ENCODE data around the gene PDE8B.
"Not testable (repeated sequence)": the region's sequence is repeated elsewhere in the genome, so short reads cannot be mapped to it uniquely, and the experiment has no call there.

GRCh38 chr5:77383336-77383735 is 172.9 kb downstream of the PDE8B start:
- not testable (repeated sequence) for TF ChIP-seq CTCF (IDR thresholded peaks at IDR 0.05; ENCODE audit: insufficient read depth, low read depth, low read length); EZH2 (IDR thresholded peaks at IDR 0.05; ENCODE audit: insufficient read depth, low read length)
